Hepatocyte (in vitro differentiated cells): ENCODE results near the gene PAK2.

Experiments used
- CTCF ChIP-seq: fragments of 200-600 bp; sonication (generic); IDR thresholded peaks from 2 replicates; pipeline ENCODE4 v1.5.1; 2016; ENCODE audit warnings: antibody characterized with exemption, mild to moderate bottlenecking; ENCODE audit not compliant: poor library complexity
- EZH2 ChIP-seq: fragments of 200-600 bp; sonication (generic); IDR thresholded peaks from 2 replicates; pipeline ENCODE4 v1.6.1; 2016; ENCODE audit warnings: antibody characterized with exemption, mild to moderate bottlenecking, borderline replicate concordance

- TF ChIP-seq CTCF (no peak), EZH2 (no peak)
Observed at GRCh38 chr3:196772102-196772501, 32.4 kb downstream of the PAK2 start.
